Left renal cortex interstitium (tissue), 4 donors: ENCODE data around the gene MCM3AP. TPM values are rescaled to one million over a fixed set of nuclear protein-coding genes. Genes with fewer than 3 reads are reported as not detected.

Experiments
- DNase-seq, 4 donors: peaks; one replicate each; pipeline ENCODE4 v3.0.0-alpha.2; 2013; ENCODE audit warnings: low read depth in 4 of 4, low spot score in 2 of 4, missing footprints in 1 of 4
- polyA plus RNA-seq, 4 donors: library from polyadenylated mRNA; unstranded; fragments of 120-200 nt; gene quantifications; one replicate each; pipeline ENCODE4 v1.2.1, GENCODE V29; 2013; ENCODE audit not compliant: insufficient read length in 4 of 4

Gene MCM3AP
- 100 to 1,000 TPM in 2 of 4 donors, 10 to 100 TPM in 2; 64.5 to 114 (median 87.3) TPM for polyA plus RNA-seq

- DNase-seq: no peak
These were observed at the start of gene MCM3AP for GRCh38 chr21:46285206-46285661. TSS of gene MCM3AP (minus strand) at chr21:46285611. CDS start at chr21:46285286, 325 bp downstream.

DNA sequence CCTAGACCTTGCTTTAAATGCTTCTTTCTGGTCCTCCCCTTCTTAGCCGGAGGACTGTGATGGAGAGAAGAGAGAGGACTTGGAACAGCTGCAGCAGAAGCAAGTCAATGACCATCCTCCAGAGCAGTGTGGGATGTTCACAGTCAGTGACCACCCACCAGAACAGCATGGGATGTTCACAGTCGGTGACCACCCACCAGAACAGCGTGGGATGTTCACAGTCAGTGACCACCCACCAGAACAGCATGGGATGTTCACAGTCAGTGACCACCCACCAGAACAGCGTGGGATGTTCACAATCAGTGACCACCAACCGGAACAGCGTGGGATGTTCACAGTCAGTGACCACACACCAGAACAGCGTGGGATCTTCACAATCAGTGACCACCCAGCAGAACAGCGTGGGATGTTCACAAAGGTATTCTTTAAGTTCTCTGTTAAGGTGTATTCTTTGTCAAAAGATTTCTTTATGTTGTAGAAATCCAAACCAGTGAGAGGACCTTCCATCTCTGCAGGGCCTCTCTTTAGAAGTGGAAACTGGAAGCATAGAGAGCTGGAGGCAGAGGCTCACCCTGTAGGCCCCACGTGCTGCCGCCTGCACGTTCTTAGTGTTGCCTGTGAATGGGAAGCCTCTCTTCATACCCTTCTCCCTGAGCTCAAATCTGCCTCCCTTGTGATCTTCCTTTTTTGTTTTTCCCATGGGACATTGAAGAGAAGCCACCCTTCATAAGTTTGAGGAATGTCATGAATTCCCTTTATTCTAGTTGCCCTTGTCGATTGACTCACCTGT lies 49.1 kb upstream of the MCM3AP start:
- no peak for DNase-seq

GRCh38 chr21:46329796-46330195 lies 44.4 kb upstream of the MCM3AP start:
- DNase-seq: no peak

DNA sequence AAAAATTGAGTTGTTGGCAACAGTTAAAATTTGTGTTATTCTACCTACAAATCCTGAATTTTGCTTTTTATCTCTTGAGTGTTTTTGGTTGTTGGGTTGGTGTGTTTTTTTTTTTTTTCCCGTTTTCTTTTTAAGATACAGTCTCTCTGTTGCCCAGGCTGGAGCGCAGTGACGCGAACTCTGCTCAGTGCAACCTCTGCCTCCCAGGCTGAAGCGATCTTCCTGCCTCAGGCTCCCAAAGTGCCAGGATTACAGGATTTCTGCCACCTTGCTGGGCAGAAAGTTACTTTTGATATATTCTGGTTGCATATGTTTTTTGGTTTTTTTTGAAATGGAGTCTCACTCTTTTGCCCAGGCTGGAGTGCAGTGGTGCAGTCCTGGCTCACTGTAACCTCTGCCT lies 42.7 kb upstream of the MCM3AP start:
- DNase-seq: no peak

GRCh38 chr21:46327711-46328110 lies 42.3 kb upstream of the MCM3AP start:
- DNase-seq: no peak

- no peak for DNase-seq
These were observed 40.8 kb upstream of the MCM3AP start for GRCh38 chr21:46326110-46326703.

DNA sequence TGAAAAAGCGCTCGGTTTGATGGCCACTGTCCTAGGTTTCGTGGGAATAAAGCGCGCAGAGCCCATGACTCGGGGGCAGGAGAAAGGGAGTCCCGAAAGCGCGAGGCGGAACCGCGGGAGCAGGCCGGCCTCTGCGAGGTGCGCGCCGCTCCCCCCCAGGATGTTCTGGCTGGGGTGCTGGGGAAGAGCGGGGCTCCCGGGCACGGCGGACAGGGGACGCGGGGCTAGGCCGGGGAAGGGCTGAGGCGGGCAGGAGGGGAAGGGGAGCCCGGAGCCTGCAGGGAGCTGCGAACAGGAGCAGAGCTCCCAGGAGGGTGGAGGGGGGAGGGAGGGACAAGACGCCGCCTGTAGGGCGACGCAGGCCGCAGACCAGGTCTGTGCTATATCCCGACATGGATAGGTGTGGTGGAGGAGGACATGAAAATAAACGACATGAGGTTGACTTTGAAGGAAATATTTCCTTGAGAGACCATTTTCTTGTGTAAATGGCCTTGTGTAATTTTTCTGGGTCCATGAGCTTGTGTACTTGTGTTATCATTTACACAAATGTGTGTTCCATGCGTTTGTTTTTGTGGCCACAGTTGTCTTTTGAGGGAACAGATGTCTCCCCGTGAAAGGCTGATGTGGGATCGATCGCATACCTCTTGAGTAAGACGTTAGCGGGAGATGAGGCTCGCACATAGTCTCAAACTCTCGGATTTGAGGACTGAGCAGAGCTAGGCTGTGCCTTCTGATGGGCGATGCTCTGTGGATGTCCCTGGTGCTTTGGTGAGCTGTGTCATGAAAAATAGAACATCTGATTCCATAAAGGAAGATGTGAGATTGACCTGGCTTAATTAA lies 39.9 kb upstream of the MCM3AP start:
- DNase-seq: no peak

DNA sequence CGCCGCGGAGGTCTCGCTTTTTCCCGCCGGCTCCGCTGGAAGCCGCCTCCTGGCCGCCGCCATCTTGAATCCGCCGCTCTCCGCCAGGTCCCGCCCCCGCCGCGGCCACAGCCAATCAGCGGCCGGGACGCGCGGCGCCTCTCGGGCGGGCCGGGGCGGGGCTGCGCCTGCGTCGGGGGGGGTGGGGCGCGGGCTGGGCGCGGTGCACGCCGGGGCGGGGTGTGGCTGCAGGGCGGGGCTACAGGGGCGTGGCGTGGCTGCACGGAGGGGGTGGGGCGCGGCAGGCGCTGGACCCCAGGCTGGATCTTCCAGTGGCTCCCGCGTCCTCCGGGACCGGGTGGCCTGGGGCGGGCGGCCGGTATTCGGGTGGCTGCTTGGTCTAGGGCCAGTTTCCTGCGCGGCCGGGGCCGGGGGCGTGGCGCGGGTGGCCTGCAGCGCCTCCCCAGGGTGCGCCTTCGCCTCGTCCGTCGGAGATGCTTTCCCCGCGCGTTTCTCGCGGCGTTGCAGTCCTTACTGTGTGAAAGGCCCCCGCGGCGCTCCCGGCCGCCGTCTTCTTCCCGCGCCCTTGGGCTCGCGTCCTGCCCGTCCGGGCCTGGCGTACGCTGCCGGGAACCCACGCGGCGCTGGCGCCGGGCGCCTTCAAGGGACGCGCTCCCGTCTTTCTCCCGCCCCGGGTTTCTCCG lies 39.1 kb upstream of the MCM3AP start:
- peak in 3 of 4 donors; percentile 64 to 68 (median 65) for DNase-seq

- peak; percentile 74 to 93 (median 90) for DNase-seq
These were observed 38.4 kb upstream of the MCM3AP start, which contains the start of the genes C21orf58 and PCNT for GRCh38 chr21:46323710-46324389. TSS of gene C21orf58 (minus strand) at chr21:46323870. CDS start at chr21:46322738, 1,132 bp downstream. TSS of gene PCNT (plus strand) at chr21:46324156. CDS start at chr21:46324229, 73 bp downstream.

DNA sequence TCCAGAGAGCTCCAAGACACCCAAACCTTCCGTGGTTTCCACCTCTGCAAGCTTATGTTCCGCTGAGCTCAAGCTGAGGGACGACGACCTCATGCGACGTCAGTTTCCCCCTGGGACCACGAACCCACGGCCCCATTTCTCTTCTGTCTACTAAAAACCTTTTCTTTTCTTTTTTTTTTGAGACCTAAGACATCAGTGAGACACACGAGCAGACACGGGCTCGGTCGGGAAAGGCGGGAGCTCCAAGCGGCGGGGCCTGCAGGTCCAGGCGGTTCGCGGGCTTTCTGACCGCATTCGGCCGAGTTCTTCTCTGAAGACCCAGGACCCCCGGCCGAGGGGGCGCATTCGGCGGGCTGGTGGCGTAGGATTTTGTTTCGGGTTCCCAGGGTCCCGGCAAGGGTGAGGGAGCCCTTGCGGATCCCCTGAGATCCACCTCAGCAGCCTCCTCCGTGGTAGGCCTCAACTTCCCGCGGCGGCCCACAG lies 37.9 kb upstream of the MCM3AP start:
- DNase-seq: no peak

GRCh38 chr21:46322351-46323226 lies 37.2 kb upstream of the MCM3AP start:
- DNase-seq: no peak

GRCh38 chr21:46320331-46320801 lies 35.0 kb upstream of the MCM3AP start:
- no peak for DNase-seq

GRCh38 chr21:46319186-46319585 lies 33.8 kb upstream of the MCM3AP start:
- DNase-seq: no peak

- DNase-seq: no peak
These were observed 33.0 kb upstream of the MCM3AP start for GRCh38 chr21:46318464-46318845.

- DNase-seq: no peak
These were observed 32.5 kb upstream of the MCM3AP start for GRCh38 chr21:46317710-46318463.

DNA sequence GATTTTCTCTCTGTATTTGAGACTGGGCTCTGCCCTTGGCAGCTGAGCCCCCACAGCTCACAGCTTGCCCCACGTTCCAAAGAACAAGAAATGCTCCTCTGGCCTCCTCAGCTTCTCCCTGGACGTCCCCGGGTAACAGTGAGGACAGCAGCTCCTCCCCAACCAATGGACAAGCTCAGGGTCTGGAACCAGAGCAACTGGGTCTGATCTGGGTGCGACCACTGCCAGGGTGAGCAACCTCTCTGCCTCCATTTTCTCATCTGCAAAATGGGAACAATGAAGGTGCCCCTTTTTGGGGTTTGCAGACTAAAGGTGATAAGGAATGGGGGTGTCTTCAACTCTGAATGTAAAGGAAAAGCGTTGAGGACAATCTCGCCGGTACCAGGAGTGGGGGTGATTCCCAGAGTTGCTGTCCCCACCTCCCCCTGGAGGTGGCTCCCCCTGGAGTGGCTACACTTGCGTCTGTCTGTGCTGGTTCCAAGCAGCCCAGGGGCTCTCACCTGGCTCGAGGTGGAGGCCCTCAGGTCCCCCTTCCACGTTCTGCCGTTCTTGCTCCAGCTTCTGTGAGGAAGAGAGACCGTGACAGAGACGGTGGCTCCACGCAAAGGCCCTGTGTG lies 31.4 kb upstream of the MCM3AP start:
- no peak for DNase-seq

DNA sequence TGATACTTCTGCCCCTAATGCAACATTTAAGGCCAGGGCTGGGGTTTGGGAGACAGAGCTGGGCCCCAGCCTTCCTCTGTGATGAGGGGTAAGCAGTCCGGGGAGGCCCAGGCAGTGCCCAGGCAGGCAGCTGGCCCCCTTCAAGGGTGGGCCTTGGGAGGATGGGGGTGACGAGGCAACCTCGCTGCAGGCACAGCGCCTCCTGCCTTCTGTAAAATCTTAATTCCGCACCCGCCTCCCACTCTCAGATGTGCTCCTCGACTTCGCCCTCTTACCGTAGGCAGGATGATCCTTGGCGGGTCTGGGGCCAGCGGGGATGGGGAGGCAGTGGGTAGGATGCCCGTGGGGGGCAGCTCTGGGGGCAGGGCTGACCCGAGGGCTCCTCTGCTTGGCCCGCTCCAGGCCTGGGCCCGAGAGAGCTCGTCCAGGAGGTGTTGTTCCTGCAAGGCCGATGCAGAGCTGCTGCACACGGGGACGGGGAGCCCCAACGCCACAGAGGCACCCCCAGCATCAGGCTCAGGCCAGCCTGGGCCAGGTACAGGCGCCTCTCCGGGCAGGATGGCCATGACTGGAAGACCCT lies 29.1 kb upstream of the MCM3AP start:
- no peak for DNase-seq
